ENCODE measurements around the gene F11R.
"Not testable (repeated sequence)": the region's sequence is repeated elsewhere in the genome, so short reads cannot be mapped to it uniquely, and the experiment has no call there.

Gene F11R

DNA sequence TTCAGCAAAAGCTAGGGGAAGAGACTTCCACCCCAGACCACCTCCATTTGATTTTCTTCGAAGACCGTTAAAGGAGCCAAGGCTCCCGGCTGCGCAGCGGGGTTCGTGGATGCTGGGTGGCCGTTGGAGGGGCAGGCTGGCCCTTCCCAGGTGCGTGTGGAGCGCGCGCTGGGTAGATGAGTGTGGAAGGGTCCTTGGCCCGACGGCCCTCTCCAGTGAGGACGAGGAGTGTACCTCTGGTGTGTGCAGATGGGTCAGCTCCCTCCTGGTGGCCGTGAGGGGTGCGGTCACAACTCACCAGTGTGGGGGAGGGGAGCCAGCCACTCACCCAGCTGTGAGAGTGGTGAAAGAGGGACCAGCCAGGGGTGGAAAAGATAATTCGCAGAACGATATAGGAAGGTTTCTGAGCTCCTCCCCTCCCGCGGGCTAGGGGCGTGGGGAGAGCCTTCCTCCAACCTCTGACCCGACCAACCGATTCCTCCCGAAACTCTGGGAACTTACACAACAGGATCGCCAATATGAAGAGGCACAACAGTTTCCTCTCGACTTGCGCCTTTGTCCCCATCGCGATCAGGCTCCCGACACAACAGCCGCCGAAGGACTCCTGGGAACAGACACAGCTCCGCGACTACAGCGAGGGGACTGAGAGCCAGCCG lies at the start of gene F11R:
Gene F11R, minus strand, starts transcription at position 644 of the 656 bp plus-strand sequence. Its CDS starts 79 bp downstream, at position 565.
- DNase-seq (ENCODE audit: low spot score): peak; percentile 77

DNA sequence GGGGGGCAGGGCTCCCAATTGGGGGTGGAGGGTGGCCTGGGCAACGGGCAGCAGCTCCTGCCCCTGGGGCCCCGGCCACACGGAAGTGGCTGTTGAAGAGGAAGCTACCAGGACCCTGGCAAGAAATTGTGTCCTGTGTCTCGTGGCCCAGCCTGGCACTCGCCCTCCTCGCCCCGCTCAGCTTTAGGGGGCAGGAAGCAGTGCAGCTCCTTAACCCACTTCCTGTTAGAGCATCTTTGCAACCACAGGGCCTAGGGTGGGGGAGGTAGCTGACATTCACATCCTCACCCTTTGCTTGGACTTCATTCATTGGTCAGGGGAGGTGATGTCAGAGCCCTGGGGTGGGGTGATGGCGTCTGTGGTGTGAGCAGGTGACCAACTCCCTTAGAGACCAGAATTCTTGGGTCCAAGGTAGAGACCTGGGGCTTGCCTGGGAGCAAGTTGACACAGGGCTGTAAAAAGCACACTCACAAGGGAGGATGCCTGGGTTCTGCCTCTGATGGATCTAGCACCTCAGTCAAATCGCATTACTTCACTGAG lies 48.8 kb upstream of the F11R start, which contains the start of gene ARHGAP30:
Gene ARHGAP30, minus strand, starts transcription at position 161 of the 540 bp plus-strand sequence. CDS start 267 bp downstream, outside the sequence.
- DNase-seq (ENCODE audit: low spot score): no peak

- no peak for DNase-seq (ENCODE audit: low spot score)
These were observed 48.3 kb upstream of the F11R start for GRCh38 chr1:161069241-161069640.

DNA sequence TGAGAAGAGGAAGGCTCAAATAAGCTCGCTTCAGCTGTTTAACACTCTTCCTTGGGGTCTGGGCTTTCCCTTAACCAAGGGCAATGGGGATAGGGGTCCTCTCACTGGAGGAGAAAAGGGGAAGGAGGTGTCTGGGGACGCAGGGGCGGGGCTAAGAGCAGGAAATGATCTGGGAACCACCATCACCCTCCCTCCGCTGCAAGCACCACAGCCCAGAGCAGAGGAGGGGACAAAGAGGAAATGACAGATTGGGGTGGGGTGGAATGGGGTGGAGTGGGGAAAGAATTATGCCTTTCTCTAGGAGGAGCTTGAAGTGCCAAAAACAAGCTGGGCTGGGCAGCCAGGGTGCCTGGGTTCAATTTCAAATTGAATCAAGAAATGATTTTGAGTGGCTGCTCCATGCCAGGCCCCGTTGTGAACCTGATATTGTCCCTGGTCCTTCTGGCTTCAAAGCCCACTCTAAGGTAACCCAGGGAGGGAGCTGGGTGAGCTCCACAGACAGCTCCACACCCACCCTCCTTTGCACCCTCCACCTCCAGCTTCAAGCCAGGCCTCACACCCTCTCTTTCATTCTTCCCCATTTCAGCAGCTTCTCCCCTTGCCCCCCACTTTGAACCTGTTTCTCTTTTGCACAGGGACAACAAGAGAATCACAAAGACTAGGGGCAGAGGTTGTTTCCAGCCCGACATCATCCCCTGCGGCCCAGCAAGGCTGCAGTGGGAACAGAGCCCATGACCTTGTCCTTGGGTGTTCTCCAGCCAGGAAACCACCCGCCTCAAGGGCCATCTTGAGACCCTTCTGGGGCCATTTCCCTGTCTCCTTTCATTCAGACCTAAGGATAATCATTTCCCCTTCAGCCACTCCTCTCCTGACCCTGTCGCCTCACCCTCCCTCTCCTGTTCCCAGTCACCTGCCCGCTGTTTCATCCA lies 47.6 kb upstream of the F11R start:
- no peak for DNase-seq (ENCODE audit: low spot score)

- DNase-seq (ENCODE audit: low spot score): no peak
These were observed 45.7 kb upstream of the F11R start for GRCh38 chr1:161066694-161067093.

- not testable (repeated sequence) for DNase-seq (ENCODE audit: low spot score)
These were observed 44.7 kb upstream of the F11R start for GRCh38 chr1:161065681-161066080.

DNA sequence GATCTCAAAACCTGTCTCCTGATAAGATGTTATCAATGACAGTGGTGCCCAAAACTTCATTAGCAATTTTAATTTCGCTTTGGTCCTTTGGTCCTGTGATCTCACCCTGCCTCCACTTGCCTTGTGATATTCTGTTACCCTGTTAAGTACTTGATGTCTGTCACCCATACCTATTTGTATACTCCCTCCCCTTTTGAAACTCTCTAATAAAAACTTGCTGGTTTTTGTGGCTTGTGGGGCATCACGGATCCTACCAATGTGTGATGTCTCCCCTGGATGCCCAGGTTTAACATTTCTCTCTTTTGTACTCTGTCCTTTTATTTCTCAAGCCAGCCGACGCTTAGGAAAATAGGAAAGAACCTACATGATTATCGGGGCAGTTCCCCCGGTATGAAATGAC lies 43.0 kb upstream of the F11R start:
- not testable (repeated sequence) for DNase-seq (ENCODE audit: low spot score)

DNA sequence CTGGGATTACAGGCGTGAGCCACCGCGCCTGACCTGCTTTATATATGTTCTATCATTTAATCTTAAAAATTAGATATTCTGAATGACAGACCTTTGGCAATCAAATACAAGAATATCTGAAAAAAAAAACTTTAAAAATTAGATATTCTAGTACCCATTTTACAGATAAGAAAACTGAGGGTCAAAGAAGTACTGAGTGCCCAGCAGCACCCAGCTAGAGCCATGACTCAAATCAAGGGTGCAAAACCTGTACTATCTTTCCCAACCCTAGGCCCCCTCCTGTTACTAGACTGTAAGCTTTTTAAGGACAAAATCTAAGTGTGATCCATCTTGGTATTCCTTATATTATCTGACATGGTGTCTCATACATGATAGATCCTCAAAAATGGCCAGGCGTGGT lies 40.5 kb upstream of the F11R start:
- DNase-seq (ENCODE audit: low spot score): no peak

DNA sequence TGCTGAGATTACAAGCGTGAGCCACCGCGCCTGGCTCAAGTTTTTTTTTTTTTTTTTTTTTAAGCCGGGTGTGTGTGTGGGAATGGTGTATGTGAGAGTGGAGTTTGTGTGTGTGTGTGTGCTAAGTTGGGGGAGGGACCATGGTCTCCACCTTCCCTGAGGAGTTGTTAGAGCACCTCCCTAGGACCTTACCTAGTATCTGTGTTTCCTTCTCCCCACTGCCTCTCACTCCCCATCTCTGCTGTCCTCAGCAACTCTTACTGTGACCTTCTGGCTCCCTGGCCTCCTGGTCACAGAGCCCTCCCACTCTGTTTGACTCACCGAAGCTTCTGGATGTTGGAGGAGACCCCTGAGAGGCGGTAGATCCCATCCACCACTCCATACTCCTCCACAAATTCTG lies 38.3 kb upstream of the F11R start:
- DNase-seq (ENCODE audit: low spot score): no peak

DNA sequence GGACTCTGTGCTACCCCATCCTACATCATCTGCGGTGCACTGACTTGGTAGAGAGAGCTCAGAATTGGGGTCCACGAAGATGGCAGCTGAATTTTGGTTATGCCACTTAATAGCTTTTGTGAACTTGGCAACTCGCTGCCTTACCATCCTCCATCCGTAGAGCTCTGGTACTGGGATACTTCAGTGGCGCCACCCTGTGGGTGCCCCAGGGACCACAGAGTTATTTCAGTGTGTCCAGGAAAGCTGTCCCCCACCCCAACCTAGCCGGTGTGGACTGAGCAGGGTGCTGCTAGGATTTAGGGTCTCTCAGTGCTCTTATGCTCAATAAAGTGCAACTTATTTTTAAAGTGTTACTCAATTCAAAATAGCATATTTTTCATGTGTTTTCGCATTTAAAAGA lies 33.9 kb upstream of the F11R start:
- DNase-seq (ENCODE audit: low spot score): no peak

DNA sequence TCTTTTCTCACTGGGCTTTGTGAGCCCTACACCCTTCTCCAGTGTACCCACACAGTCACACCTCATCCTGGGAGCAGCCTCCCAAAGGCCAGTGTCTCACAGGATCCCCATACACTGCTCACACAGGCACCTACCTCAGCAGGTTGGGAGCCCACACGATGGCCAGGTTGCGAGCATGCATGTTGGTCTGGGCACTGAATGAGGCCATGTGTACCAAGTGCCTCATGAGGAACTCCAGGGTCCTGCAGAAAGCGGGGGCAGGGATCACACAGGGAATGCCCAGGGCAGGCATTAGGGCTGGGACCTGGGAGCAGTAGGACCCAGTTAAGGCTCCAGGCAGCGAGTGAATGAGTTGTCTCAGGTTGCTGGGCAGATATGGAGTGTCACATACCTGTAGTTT lies 33.3 kb upstream of the F11R start:
- no peak for DNase-seq (ENCODE audit: low spot score)

DNA sequence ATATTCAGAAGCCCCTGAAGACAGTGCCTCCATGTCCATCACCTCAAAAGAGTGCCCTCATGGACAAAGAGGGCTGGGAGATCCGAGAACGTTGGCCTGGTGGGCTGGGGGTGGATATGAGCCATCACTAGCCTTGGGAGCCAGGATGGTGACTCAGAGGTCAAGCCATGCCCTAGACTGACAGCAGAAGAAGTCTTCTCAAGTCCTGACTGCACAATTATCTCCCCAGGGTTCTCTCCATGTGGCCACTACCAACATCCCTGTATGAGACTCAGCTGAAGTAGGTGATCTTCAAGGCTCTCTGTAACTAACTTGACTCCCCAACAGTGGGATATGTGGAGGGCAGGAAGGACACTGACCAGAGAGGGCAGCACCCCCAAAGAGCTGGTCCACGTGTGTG lies 31.9 kb upstream of the F11R start:
- DNase-seq (ENCODE audit: low spot score): no peak

DNA sequence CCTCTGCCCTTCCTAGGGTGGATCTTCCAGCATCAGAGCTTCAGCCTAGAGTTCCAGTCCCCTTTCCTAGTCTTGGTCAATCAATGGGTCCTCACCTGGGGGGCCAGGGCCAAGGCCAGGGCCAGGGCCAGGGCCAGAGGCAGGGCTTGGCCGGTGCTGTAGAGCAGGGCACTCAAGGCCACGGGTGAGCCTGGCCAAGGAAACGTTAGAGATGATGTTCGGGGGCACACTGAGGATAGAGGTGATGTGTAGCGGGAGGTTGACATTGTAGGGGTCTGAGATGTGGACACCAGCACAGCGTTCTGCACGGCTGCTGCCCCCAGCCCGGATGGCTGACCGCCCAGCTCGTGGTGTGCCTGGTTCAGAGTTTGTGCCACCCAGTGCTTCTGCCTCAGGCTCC lies 30.3 kb upstream of the F11R start:
- DNase-seq (ENCODE audit: low spot score): no peak

GRCh38 chr1:161048949-161049722 lies 28.2 kb upstream of the F11R start:
- DNase-seq (ENCODE audit: low spot score): no peak

GRCh38 chr1:161047436-161048420 lies 26.8 kb upstream of the F11R start:
- DNase-seq (ENCODE audit: low spot score): no peak

DNA sequence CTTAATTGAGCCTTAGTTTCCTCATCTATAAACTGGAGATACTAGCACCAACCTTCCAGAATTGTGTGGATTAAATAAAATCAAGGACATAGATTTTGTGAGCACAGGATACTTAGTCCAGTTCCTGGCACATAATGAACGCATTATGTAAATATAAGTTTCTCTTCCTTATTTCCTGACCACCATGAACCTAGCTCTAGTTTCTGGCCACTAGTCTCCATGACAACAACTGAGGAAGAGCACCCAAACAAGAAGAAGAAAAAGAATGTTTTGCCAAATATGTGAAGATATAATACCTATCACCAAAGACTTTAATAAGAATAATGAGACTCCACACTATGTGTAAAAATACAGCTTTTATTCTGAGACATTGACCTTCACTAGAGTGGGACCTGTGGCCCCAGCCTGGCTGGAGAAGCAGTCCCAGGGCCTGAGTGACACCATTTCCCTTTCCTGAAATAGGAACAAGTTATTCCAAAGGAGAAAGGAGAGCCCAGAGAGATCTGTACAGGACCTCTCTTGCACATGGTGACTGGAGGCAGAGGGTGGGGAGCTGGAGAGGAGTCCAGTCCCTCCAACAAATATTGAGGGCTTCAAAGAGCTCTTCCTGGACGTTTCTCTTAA lies 25.8 kb upstream of the F11R start:
- no peak for DNase-seq (ENCODE audit: low spot score)

- peak; percentile 96 for DNase-seq (ENCODE audit: low spot score)
These were observed 25.0 kb upstream of the F11R start, which contains the start of gene USF1 for GRCh38 chr1:161045736-161046604. USF1 (minus strand) TSS chr1:161045977; CDS start chr1:161043275, 2,702 bp downstream.

- DNase-seq (ENCODE audit: low spot score): peak; percentile 79
These were observed 24.2 kb upstream of the F11R start for GRCh38 chr1:161044908-161045735.

Data from ecto neural progenitor cell (in vitro differentiated cells).